ENCODE results near the gene TOM1L2. TPM values are rescaled to one million over a fixed set of nuclear protein-coding genes. Genes with fewer than 3 reads are reported as not detected.
"Not testable (repeated sequence)": the region's sequence is repeated elsewhere in the genome, so short reads cannot be mapped to it uniquely, and the experiment has no call there.

Gene TOM1L2
- total and polyA plus RNA-seq, 8 donors, result 51.2 to 71.2 (median 57.4) TPM

GRCh38 chr17:17960500-17961030 lies 11.6 kb downstream of the TOM1L2 start:
- no peak for TF ChIP-seq CTCF (IDR thresholded peaks at IDR 0.05)
- DNase-seq (no peak), ATAC-seq (no peak)
- peak overlapping the region; percentile 75 to 82 for H3K27ac ChIP-seq
- H3K27me3 ChIP-seq, result no peaks in the 10 kb centered on the region
- H3K4me1 ChIP-seq, result peaks cover 24 to 46% of the 10 kb centered on the region in 2 donors
- no peak overlapping the region for H3K4me3 ChIP-seq
- H3K36me3 ChIP-seq, result peaks cover 0 to 2% of the 10 kb centered on the region in 2 donors
- intact Hi-C loops (cut with DNase I), result no loop called here
- H3K9me3 ChIP-seq, result no peaks in the 10 kb centered on the region

GRCh38 chr17:17959520-17960361 lies 12.5 kb downstream of the TOM1L2 start:
- DNase-seq, result peak in 2 of 4 donors; percentile 62 to 63

GRCh38 chr17:17958982-17959381 lies 13.2 kb downstream of the TOM1L2 start:
- no peak for DNase-seq
- intact Hi-C loops (cut with DNase I), result no loop called here
- peak; percentile 15 for ATAC-seq
- peaks cover 24 to 37% of the 10 kb centered on the region in 2 donors for H3K4me1 ChIP-seq
- no peaks in the 10 kb centered on the region for H3K9me3 ChIP-seq
- H3K4me3 ChIP-seq, result no peak overlapping the region
- no peak for TF ChIP-seq CTCF (IDR thresholded peaks at IDR 0.05)
- peak overlapping the region; percentile 75 to 82 for H3K27ac ChIP-seq
- no peaks in the 10 kb centered on the region for H3K27me3 ChIP-seq
- peaks cover 0 to 6% of the 10 kb centered on the region in 2 donors for H3K36me3 ChIP-seq

More at GRCh38 chr17:17959520-17960361, 12.5 kb downstream of the TOM1L2 start:
- intact Hi-C loops (cut with DNase I), result no loop called here
- Histone ChIP-seq H3K36me3 (peaks cover 0 to 6% of the 10 kb centered on the region in 2 donors), H3K27ac (peak overlapping the region; percentile 75 to 82), H3K4me1 (peaks cover 24 to 44% of the 10 kb centered on the region in 2 donors), H3K9me3 (no peaks in the 10 kb centered on the region), H3K27me3 (no peaks in the 10 kb centered on the region), H3K4me3 (peak overlapping the region in 1 of 2 donors; percentile 0)
- ATAC-seq, result peak; percentile 70
- TF ChIP-seq CTCF (IDR thresholded peaks at IDR 0.05), result no peak

- Histone ChIP-seq H3K27me3 (no peaks in the 10 kb centered on the region), H3K4me1 (peaks cover 24 to 37% of the 10 kb centered on the region in 2 donors), H3K9me3 (no peaks in the 10 kb centered on the region), H3K27ac (peak overlapping the region; percentile 75 to 82), H3K4me3 (no peak overlapping the region), H3K36me3 (peaks cover 0 to 6% of the 10 kb centered on the region in 2 donors)
- DNase-seq (no peak), ATAC-seq (no peak)
- TF ChIP-seq CTCF (IDR thresholded peaks at IDR 0.05), result no peak
- intact Hi-C loops (cut with DNase I), result no loop called here
Measured at GRCh38 chr17:17957584-17957916, 14.7 kb downstream of the TOM1L2 start.

- H3K4me3 ChIP-seq; intact Hi-C loops (cut with DNase I); H3K9me3 ChIP-seq; DNase-seq; ATAC-seq; H3K27me3 ChIP-seq; H3K36me3 ChIP-seq: not testable (repeated sequence)
- Histone ChIP-seq H3K4me1 (peaks cover 24 to 37% of the 10 kb centered on the region in 2 donors), H3K27ac (peak overlapping the region in 1 of 2 donors; percentile 33)
Measured at GRCh38 chr17:17955790-17956341, 16.3 kb downstream of the TOM1L2 start.
